GM12878 (cell line): Measurements from ENCODE around the gene BTK.

Source experiments
- CEBPB ChIP-seq, 2 experiments: fragments of 150-350 bp in 1 of 2; IDR thresholded peaks; 2 replicates each; pipeline ENCODE4 v1.6.1; 2012 to 2014; ENCODE audit warnings: low read depth in 2 of 2, low read length in 2 of 2, borderline replicate concordance in 1 of 2, inconsistent platforms in 1 of 2
- CTCF ChIP-seq, 3 experiments: IDR thresholded peaks in 2 of 3; conservative IDR thresholded peaks in 1 of 3; 2 replicates each; pipeline ENCODE4 v1.5.1; 2011; ENCODE audit warnings: low read depth in 3 of 3, low read length in 3 of 3, mild to moderate bottlenecking in 3 of 3, control low read depth in 2 of 3, moderate library complexity in 2 of 3, inconsistent platforms in 1 of 3, mixed read lengths in 1 of 3; ENCODE audit not compliant: control insufficient read depth in 2 of 3, insufficient read depth in 1 of 3; ENCODE audit errors: extremely low read depth in 1 of 3
- EP300 ChIP-seq, 2 experiments: fragments of 150-350 bp in 1 of 2; IDR thresholded peaks; 2 replicates each; pipeline ENCODE4 v1.6.1; 2011 to 2012; ENCODE audit warnings: low read depth in 2 of 2, low read length in 2 of 2, borderline replicate concordance in 1 of 2, improper control_type of control experiment in 1 of 2, inconsistent platforms in 1 of 2; ENCODE audit not compliant: control insufficient read depth in 1 of 2
- HDAC2 ChIP-seq: fragments of 200-600 bp; sonication (generic); IDR thresholded peaks from 2 replicates; pipeline ENCODE4 v1.6.1; 2017
- HDAC6 ChIP-seq: fragments of 200-600 bp; sonication (generic); IDR thresholded peaks from one replicate; pipeline ENCODE4 v1.8.0; 2017; ENCODE audit warnings: antibody characterized with exemption; ENCODE audit not compliant: unreplicated experiment
- PBX3 ChIP-seq: IDR thresholded peaks from 2 replicates; pipeline ENCODE4 v1.6.1; 2011; ENCODE audit warnings: mild to moderate bottlenecking, low read depth, low read length, moderate library complexity; ENCODE audit not compliant: insufficient replicate concordance
- REST ChIP-seq: IDR thresholded peaks from 2 replicates; pipeline ENCODE4 v1.6.1; 2012; ENCODE audit warnings: mild to moderate bottlenecking, low read depth, low read length
- SIN3A ChIP-seq: IDR thresholded peaks from 2 replicates; pipeline ENCODE4 v1.6.1; 2012; ENCODE audit warnings: low read depth, low read length, improper control_type of control experiment
- ZBTB11 ChIP-seq: fragments of 450-650 bp; formaldehyde crosslinking; IDR thresholded peaks from 2 replicates; pipeline ENCODE4 v1.5.0; 2022; ENCODE audit warnings: mild to moderate bottlenecking, missing genetic modification characterization
- ZBTB4 ChIP-seq: fragments of 450-650 bp; formaldehyde crosslinking; IDR thresholded peaks from 2 replicates; pipeline ENCODE4 v1.4.0; 2022; ENCODE audit warnings: mild to moderate bottlenecking, moderate library complexity
- ZNF207 ChIP-seq: fragments of 450-650 bp; IDR thresholded peaks from 2 replicates; pipeline ENCODE4 v1.6.1; 2014; ENCODE audit warnings: antibody characterized with exemption, mild to moderate bottlenecking, borderline replicate concordance
- ZNF384 ChIP-seq: IDR thresholded peaks from 2 replicates; pipeline ENCODE4 v1.6.1; 2012; ENCODE audit warnings: low read depth, mild to moderate bottlenecking, low read length, improper control_type of control experiment, borderline replicate concordance

- TF ChIP-seq ZBTB11 = no peak
- TF ChIP-seq ZNF207 = no peak
- no peak for TF ChIP-seq HDAC2
- no peak for TF ChIP-seq ZBTB4
- no peak for TF ChIP-seq PBX3
- TF ChIP-seq CEBPB (IDR thresholded peaks at IDR 0.05; ENCODE audit: borderline replicate concordance in 1 of 2, low read depth in 2 of 2, low read length in 2 of 2) = no peak
- TF ChIP-seq HDAC6 = no peak
- no peak for TF ChIP-seq EP300 (IDR thresholded peaks at IDR 0.05; ENCODE audit: borderline replicate concordance in 1 of 2, control insufficient read depth in 1 of 2, low read depth in 2 of 2, low read length in 2 of 2)
- TF ChIP-seq CTCF (IDR thresholded peaks at IDR 0.05 in 2 of 3, conservative IDR thresholded peaks at IDR 0.05 in 1 of 3; ENCODE audit: control insufficient read depth in 2 of 3, extremely low read depth in 1 of 3, insufficient read depth in 1 of 3, low read depth in 3 of 3, low read length in 3 of 3) = no peak
- no peak for TF ChIP-seq SIN3A
- no peak for TF ChIP-seq REST
- TF ChIP-seq ZNF384 = no peak
Measured at GRCh38 chrX:101408532-101408841, 22.5 kb upstream of the BTK start.
